NCI-H2029 treated with DMSO at 0.1 percent for 48 hours (cell line): Measurements from ENCODE around the gene LORICRIN.
"Not testable (repeated sequence)": the region's sequence is repeated elsewhere in the genome, so short reads cannot be mapped to it uniquely, and the experiment has no call there.

Experiments
- DNase-seq: peaks from one replicate; lab custom pipeline; 2025; lab: John Stamatoyannopoulos, UW

LORICRIN gene

GRCh38 chr1:153259387-153259786 lies at the start of gene LORICRIN:
LORICRIN (plus strand) TSS chr1:153259687; CDS start chr1:153260950, 1,263 bp downstream.
- no peak for DNase-seq

GRCh38 chr1:153210206-153210605 lies 49.3 kb upstream of the LORICRIN start:
- no peak for DNase-seq

GRCh38 chr1:153212201-153212600 lies 47.3 kb upstream of the LORICRIN start:
- no peak for DNase-seq

- DNase-seq, result no peak
Observed at GRCh38 chr1:153213519-153213918, 46.0 kb upstream of the LORICRIN start.

DNA sequence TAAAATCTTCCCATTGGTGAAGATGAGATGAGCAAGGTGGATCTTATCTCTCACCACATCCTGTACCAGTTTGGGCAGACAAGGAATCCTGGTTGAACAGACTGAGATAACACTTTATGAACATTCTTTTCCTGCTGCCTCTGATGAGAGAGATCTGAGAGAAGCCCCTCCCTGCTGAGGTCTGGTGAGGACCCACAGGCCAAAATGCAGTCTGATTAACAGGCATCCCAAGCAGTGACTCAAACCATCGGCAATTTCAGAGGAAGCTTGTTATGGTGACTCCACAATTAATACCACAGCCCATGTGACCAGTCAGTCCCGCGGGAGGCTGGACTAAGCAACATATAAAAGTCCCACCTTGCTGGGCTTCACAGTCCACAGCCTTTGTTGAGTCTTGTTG lies 42.3 kb upstream of the LORICRIN start, which contains the start of gene PRR9:
PRR9 (plus strand) TSS at position 373 of the 400 bp plus-strand sequence. CDS start 561 bp downstream, outside the sequence.
- no peak for DNase-seq

- no peak for DNase-seq
Observed at GRCh38 chr1:153217744-153218416, 41.6 kb upstream of the LORICRIN start.

- DNase-seq, result no peak
Observed at GRCh38 chr1:153220606-153221303, 38.7 kb upstream of the LORICRIN start.

DNA sequence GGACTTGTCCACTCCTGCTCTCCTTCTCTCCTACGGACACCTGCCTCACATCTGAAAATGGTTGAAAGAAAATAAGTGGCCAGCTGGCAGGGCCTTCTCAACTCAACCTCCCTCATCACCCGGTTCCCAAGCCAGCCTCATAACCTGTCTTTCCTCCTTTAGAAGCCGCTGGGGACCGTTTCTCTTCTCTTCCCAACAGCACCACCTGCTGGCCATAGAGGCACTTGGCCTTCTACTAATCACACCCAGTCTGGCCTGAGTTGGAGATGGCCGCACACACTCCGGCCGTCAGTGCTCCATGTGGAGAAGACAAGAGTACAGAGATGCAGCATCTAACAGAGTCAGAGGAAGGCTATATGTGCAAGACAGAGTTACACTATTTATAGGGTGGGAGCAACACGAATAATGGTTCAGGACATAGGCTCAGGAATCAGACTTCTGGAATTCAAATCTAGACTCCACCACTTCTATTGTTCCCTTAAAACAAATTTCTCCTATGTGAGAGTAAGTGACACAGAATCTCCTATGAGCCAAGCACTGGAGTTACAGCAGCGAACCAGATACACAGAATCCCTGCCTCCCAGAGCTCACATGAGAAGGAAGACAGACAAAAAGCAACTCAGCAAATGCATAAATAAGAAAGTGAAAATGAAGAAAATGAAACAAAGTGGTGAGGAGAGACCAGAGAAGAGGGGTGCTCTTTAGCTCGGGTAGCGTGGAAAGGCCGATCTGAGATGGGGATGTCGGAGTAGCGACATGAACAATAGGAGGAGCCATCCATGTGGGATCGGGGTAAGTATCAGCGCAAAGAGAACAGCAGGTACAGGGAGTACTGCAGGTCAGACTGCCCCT lies 36.2 kb upstream of the LORICRIN start:
- DNase-seq, result peak; percentile 9

GRCh38 chr1:153227810-153228209 lies 31.7 kb upstream of the LORICRIN start:
- DNase-seq, result no peak

DNA sequence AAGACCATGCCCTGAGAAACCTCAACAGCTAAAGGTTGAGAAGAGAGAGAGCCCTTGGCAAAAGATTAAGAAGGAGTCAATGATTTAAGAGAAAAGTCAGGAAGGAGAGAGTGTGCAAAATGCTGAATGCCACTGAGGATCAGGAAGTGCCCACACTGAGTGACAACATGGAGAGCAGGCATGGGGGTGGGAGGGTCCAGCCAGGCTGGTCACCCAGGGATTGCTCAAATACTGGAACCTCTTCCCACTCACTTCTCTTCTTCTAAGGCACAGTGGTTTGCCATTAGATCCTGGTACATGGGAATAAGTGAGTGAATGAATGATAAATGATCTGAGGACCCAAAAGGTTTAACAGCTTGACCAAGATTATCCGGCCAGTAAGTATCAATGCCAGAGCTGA lies 31.0 kb upstream of the LORICRIN start:
- no peak for DNase-seq

DNA sequence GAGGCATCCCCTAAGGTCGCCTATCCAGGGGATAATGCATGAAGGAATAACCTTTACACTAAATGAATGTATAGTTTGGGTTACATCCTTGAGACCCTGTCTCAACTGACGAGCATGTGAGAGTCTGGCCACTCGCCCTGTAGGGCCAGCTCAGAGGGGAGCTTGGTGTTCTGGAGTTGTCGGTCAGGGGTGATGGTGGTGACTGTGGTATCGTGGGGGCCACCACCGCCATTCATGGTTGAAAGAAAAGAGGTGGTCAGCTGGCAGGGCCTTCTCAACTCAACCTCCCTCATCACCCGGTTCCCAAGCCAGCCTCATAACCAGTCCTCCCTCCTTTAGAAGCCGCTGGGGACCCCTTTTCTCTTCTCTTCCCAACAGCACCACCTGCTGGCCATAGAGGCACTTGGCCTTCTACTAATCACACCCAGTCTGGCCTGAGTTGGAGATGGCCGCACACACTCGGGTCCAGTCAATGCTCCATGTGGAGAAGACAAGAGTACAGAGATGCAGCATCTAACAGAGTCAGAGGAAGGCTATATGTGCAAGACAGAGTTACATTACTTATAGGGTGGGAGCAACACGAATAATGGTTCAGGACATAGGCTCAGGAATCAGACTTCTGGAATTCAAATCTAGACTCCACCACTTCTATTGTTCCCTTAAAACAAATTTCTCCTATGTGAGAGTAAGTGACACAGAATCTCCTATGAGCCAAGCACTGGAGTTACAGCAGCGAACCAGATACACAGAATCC lies 30.2 kb upstream of the LORICRIN start:
- DNase-seq, result not testable (repeated sequence)

DNA sequence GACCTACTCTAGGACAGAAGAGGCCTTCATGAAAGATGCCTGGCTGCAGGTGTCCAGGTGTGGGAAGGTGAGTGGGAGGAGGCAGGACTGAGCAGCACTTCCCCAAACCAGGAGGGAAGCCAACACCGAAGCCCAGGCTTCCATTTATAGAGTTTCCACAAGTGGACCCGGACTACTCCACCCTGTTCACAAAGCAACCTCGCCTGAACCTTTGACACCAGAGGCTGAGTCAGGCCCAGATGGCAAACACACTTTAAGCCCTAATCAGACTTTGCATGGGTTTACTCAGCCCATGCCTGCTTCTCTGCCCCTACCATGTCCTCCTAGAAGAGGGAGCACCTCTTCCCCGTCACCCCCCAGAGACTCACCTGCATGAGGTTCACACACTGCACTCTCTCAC lies 28.1 kb upstream of the LORICRIN start:
- no peak for DNase-seq

GRCh38 chr1:153231785-153232184 lies 27.7 kb upstream of the LORICRIN start:
- no peak for DNase-seq

DNA sequence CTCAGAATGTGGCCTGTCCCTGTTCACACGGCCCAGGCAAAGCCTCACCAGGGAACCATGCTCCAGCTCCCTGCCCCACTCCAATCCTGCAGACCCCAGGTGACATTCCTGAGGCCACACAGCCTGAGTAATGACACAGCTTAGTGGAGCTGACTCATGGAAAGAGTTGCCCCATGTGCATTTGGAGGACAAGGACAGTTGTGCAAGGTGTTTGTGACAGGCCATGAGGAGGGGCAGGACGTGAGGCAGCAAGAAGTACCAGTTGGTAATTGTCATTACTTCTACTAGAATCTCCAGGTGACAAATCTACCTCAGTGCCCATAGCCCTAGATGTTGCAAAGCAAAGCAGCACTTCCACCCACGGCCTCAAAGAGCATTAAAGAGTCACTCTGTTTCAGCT lies 26.9 kb upstream of the LORICRIN start:
- DNase-seq, result no peak

DNA sequence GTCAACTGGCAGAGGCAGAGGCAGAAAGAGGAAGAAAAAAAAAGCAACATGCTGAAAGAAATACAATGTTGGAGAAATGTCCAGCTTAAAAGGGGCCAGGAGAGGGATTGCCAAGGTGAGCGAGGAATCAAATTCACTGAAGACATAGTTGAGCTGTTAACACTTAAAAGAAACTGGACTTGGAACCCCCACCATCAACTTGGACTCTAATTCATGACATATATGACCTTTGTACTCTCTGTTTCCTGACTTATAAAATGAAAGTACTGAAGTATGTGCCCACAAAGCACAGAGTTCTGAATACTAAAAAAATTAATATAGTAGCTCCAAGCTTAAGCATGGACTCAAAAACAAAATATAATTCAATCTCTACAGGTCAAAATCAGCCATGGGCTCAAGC lies 26.0 kb upstream of the LORICRIN start:
- no peak for DNase-seq

GRCh38 chr1:153238527-153238926 lies 21.0 kb upstream of the LORICRIN start:
- no peak for DNase-seq

GRCh38 chr1:153242160-153242559 lies 17.3 kb upstream of the LORICRIN start:
- no peak for DNase-seq

DNA sequence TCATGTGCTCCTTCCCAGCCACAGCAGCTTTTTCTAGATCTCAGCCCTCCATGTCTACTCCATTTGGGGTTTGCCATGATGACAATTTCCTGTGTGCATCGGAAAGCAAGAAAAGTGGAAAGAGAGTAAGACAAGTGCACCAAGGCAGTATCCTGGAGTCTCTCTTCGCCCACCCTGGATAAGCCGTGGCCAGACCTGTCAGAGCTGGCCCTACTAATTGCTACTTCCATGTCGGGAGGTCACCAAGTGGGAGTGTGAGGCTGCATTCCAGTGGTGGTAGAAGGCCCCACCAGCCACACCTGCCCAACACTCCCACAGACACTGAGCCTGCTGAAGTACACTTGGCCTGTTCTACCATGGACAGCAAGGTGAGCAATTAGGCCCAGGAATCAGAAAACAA lies 14.0 kb upstream of the LORICRIN start:
- no peak for DNase-seq

- DNase-seq, result no peak
Observed at GRCh38 chr1:153246018-153246417, 13.5 kb upstream of the LORICRIN start.

- no peak for DNase-seq
Observed at GRCh38 chr1:153246825-153247224, 12.7 kb upstream of the LORICRIN start.

GRCh38 chr1:153248176-153248879 lies 11.2 kb upstream of the LORICRIN start:
- DNase-seq, result no peak
